DOHH2 (cell line): ENCODE measurements around the gene PEAR1.

Experiments
- H3F3A ChIP-seq: fragments of 200-600 bp; sonication (generic), shearing (Covaris generic); 2 replicates; pipeline ENCODE4 v1.6.0; 2016; ENCODE audit warnings: antibody characterized with exemption, mild to moderate bottlenecking; ENCODE audit not compliant: control insufficient read depth, insufficient read depth
- H3K27ac ChIP-seq: fragments of 200-600 bp; sonication (generic); 2 replicates; pipeline ENCODE4 v1.5.1; 2014; ENCODE audit warnings: low read depth, mild to moderate bottlenecking, low read length, moderate library complexity
- H3K27me3 ChIP-seq: fragments of 200-600 bp; sonication (generic); 2 replicates; pipeline ENCODE4 v1.6.1; 2014; ENCODE audit warnings: mild to moderate bottlenecking, low read length, mixed read lengths; ENCODE audit not compliant: control insufficient read depth
- H3K36me3 ChIP-seq: fragments of 200-600 bp; sonication (generic); 2 replicates; pipeline ENCODE4 v1.6.1; 2014; ENCODE audit warnings: mild to moderate bottlenecking, low read length, moderate library complexity, mixed read lengths; ENCODE audit not compliant: control insufficient read depth
- H3K4me1 ChIP-seq: fragments of 200-600 bp; sonication (generic); 2 replicates; pipeline ENCODE4 v1.6.1; 2014; ENCODE audit warnings: mild to moderate bottlenecking, low read length, mixed read lengths; ENCODE audit not compliant: control insufficient read depth
- H3K4me2 ChIP-seq: fragments of 200-600 bp; sonication (generic); 2 replicates; pipeline ENCODE4 v1.6.0; 2014; ENCODE audit warnings: mild to moderate bottlenecking, low read length, moderate library complexity
- H3K4me3 ChIP-seq: fragments of 200-600 bp; sonication (generic); 2 replicates; pipeline ENCODE4 v1.5.1; 2014; ENCODE audit warnings: mild to moderate bottlenecking, low read length, mixed read lengths
- H3K79me2 ChIP-seq: fragments of 200-600 bp; sonication (generic); 2 replicates; pipeline ENCODE4 v1.6.1; 2014; ENCODE audit warnings: mild to moderate bottlenecking, low read length, mixed read lengths; ENCODE audit not compliant: control insufficient read depth
- H3K9me2 ChIP-seq: fragments of 200-600 bp; sonication (generic); replicated peaks from 2 replicates; pipeline ENCODE4 v1.6.1; 2014; ENCODE audit warnings: mild to moderate bottlenecking, low read length, mixed read lengths; ENCODE audit not compliant: control insufficient read depth
- H3K9me3 ChIP-seq: fragments of 200-600 bp; sonication (generic); 2 replicates; pipeline ENCODE4 v1.6.1; 2014; ENCODE audit warnings: antibody characterized with exemption, low read length, mixed read lengths; ENCODE audit not compliant: control insufficient read depth, insufficient read depth
- H4K20me1 ChIP-seq: fragments of 200-600 bp; sonication (generic); 2 replicates; pipeline ENCODE4 v1.6.0; 2014; ENCODE audit warnings: low read depth, mild to moderate bottlenecking, antibody characterized with exemption, low read length, moderate library complexity; ENCODE audit not compliant: control insufficient read depth, insufficient read depth
- EZH2phosphoT487 ChIP-seq: fragments of 200-600 bp; sonication (generic); IDR thresholded peaks from 2 replicates; pipeline ENCODE4 v1.6.1; 2017; ENCODE audit warnings: borderline replicate concordance, mild to moderate bottlenecking, antibody characterized with exemption, low read length, moderate library complexity, mixed read lengths
- TF ChIP-seq, protein P1 (sequence below): fragments of 200-600 bp; sonication (generic); IDR thresholded peaks from one replicate; pipeline ENCODE4 v1.5.1; 2014; ENCODE audit warnings: antibody characterized with exemption, mild to moderate bottlenecking, low read depth, low read length; ENCODE audit not compliant: poor library complexity, severe bottlenecking

PEAR1 gene

DNA sequence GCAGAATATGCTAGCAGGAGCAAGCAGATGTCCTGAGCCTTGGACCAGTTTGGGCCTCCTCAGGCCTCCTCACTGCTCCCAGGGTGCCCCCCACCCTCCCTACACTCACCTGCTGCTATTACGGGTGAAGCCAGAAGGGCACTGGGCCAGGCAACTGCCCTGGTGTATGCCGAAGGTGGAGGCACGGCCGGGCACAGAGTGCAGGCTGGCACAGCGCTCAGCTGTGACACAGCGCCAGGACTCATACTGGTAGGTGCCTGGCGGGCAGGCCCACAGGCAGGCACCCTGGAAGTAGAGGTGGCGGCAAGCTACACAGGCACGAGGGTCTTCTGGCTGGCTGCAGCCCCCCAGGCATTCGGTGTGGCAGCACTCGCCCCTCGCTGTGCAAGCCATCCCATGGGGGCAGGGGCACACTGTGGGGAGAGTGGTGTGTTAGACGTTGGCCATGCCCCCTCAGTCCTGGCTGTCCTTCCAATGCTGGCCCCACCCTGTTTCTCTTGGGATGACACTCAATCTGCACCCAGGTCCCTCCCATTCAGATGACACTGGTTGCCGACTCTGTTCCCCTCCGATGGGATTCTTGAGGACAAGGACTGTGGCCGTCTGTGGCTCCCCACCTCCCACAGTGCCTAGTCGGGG is 41.6 kb upstream of the PEAR1 start:
- H3K4me3 ChIP-seq = no peak overlapping the region
- no peaks in the 10 kb centered on the region; the same call in 1 of the 2 replicates for H4K20me1 ChIP-seq
- H3K27ac ChIP-seq = no peak overlapping the region
- no peaks in the 10 kb centered on the region for H3K4me1 ChIP-seq
- H3F3A ChIP-seq = no peaks in the 10 kb centered on the region
- no peaks in the 10 kb centered on the region for H3K79me2 ChIP-seq
- H3K4me2 ChIP-seq = no peak overlapping the region
- no peaks in the 10 kb centered on the region for H3K36me3 ChIP-seq
- TF ChIP-seq EZH2phosphoT487 = no peak
- TF ChIP-seq, protein P1, sequence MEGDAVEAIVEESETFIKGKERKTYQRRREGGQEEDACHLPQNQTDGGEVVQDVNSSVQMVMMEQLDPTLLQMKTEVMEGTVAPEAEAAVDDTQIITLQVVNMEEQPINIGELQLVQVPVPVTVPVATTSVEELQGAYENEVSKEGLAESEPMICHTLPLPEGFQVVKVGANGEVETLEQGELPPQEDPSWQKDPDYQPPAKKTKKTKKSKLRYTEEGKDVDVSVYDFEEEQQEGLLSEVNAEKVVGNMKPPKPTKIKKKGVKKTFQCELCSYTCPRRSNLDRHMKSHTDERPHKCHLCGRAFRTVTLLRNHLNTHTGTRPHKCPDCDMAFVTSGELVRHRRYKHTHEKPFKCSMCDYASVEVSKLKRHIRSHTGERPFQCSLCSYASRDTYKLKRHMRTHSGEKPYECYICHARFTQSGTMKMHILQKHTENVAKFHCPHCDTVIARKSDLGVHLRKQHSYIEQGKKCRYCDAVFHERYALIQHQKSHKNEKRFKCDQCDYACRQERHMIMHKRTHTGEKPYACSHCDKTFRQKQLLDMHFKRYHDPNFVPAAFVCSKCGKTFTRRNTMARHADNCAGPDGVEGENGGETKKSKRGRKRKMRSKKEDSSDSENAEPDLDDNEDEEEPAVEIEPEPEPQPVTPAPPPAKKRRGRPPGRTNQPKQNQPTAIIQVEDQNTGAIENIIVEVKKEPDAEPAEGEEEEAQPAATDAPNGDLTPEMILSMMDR = no peak
- no peaks in the 10 kb centered on the region for H3K9me3 ChIP-seq
- no peaks in the 10 kb centered on the region for H3K9me2 ChIP-seq
- H3K27me3 ChIP-seq = peaks cover 8% of the 10 kb centered on the region

DNA sequence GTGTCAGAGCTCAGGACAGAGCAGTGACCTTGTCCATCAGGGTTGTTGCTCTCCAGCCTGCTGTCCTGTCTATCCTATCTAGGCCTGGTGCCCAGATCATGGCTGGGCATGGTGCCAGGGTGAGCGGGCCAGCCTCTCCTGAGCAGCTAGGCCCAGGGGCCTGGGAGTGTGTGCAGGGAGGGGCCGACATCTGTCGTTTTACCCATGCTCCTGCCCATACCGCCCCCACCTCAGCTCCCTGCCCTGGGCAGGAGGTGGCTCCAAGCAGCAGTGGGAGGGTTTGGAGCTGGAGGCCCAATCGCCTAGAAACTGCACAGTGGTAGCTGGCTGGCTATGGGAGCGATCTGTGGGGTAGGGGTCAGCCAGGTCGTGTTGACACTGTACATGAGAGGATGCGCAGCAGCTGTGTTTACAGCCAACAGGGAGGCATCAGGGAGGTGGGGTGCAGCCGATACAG is 41.1 kb upstream of the PEAR1 start:
- H3K27me3 ChIP-seq = peaks cover 14% of the 10 kb centered on the region
- TF ChIP-seq, protein P1 = no peak
- no peak for TF ChIP-seq EZH2phosphoT487
- no peaks in the 10 kb centered on the region for H3K36me3 ChIP-seq
- no peaks in the 10 kb centered on the region for H3K9me2 ChIP-seq
- H3K4me3 ChIP-seq = no peak overlapping the region
- H3K9me3 ChIP-seq = no peaks in the 10 kb centered on the region
- no peaks in the 10 kb centered on the region for H3K4me1 ChIP-seq
- no peaks in the 10 kb centered on the region for H3F3A ChIP-seq
- H4K20me1 ChIP-seq = no peaks in the 10 kb centered on the region; the same call in 1 of the 2 replicates
- no peak overlapping the region for H3K4me2 ChIP-seq
- H3K27ac ChIP-seq = no peak overlapping the region
- no peaks in the 10 kb centered on the region for H3K79me2 ChIP-seq

DNA sequence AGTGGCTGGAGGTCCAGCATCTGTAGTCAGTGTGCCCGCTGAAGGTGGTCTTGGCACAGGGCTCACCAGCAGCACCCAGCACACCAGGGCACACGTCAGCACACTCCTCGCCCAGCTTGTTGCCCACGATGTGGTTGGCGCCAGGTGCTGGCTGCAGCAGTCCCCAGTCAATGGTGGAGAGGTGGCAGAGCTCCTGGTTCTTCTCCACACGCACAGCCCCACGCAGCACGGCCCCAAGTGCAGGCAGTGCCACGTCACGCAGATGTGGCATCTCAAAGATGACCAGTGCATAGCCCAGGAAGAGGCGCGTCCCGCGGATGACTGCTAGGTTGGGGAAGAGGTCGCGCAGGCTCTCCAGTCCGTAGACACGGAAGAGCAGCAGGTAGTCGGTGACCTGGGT is 39.8 kb upstream of the PEAR1 start:
- Histone ChIP-seq H3K9me3 (no peaks in the 10 kb centered on the region), H3F3A (no peaks in the 10 kb centered on the region), H3K27ac (no peak overlapping the region), H4K20me1 (no peaks in the 10 kb centered on the region; the same call in 1 of the 2 replicates), H3K79me2 (no peaks in the 10 kb centered on the region), H3K9me2 (no peaks in the 10 kb centered on the region), H3K4me2 (no peak overlapping the region), H3K36me3 (no peaks in the 10 kb centered on the region), H3K4me3 (no peak overlapping the region), H3K27me3 (peaks cover 26% of the 10 kb centered on the region), H3K4me1 (no peaks in the 10 kb centered on the region)
- no peak for TF ChIP-seq EZH2phosphoT487
- TF ChIP-seq, protein P1 = no peak
